ENCODE measurements around the gene GSTM1. TPM values are rescaled to one million over a fixed set of nuclear protein-coding genes. Genes with fewer than 3 reads are reported as not detected.
A peak's percentile ranks its signal among the peaks of the same experiment; 100 is the strongest.

Gene GSTM1
- total and polyA plus RNA-seq, 11 donors: 0.10 to 60.0 (median 26.8) TPM; not detected in 4

DNA sequence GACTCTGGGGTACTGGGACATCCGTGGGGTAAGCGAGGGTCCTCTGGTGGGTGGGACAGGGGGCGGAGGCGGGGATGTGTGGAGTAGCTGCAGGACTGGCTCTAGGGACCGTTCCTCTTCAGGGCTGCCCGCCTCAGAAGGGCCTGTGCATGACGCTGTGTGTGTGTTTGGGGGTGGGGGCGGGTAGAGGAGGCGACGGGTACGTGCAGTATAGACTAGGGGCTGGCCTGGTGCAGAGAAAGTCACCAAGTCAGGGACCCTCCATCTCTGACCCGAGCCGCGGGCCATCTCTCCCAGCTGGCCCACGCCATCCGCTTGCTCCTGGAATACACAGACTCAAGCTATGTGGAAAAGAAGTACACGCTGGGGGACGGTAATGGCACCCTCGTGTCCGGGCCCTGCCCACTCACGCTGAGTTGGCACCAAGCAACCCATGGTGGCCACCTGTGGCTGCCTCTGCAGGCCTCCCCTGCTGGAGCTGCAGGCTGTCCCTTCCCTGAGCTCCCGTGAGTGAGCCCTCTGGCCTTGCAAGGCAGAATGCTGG lies 24.8 kb downstream of the GSTM1 start:
- WGBS, 4 donors: 60 to 88% (median 65%) methylated on average over 15 to 22 of the region's 22 CpGs
- peaks cover 0 to 7% (median 0%) of the 10 kb centered on the region in 9 donors for H3K27me3 ChIP-seq
- intact Hi-C loops (cut with DNase I): no loop called here
- H3K9me3 ChIP-seq: peaks cover 0 to 19% (median 3%) of the 10 kb centered on the region in 12 donors
- ATAC-seq (peak in 3 of 4 donors; percentile 13 to 36 (median 28)), DNase-seq (no peak)
- peaks cover 0 to 8% (median 0%) of the 10 kb centered on the region in 12 donors for H3K4me1 ChIP-seq
- no peaks in the 10 kb centered on the region for H3K36me3 ChIP-seq
- no peak overlapping the region for H3K27ac ChIP-seq
- TF ChIP-seq, protein P1, sequence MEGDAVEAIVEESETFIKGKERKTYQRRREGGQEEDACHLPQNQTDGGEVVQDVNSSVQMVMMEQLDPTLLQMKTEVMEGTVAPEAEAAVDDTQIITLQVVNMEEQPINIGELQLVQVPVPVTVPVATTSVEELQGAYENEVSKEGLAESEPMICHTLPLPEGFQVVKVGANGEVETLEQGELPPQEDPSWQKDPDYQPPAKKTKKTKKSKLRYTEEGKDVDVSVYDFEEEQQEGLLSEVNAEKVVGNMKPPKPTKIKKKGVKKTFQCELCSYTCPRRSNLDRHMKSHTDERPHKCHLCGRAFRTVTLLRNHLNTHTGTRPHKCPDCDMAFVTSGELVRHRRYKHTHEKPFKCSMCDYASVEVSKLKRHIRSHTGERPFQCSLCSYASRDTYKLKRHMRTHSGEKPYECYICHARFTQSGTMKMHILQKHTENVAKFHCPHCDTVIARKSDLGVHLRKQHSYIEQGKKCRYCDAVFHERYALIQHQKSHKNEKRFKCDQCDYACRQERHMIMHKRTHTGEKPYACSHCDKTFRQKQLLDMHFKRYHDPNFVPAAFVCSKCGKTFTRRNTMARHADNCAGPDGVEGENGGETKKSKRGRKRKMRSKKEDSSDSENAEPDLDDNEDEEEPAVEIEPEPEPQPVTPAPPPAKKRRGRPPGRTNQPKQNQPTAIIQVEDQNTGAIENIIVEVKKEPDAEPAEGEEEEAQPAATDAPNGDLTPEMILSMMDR (IDR thresholded peaks at IDR 0.05): no peak
- TF ChIP-seq POLR2A (IDR thresholded peaks at IDR 0.05): no peak
- peak overlapping the region in 10 of 12 donors; percentile 24 to 56 (median 48) for H3K4me3 ChIP-seq

DNA sequence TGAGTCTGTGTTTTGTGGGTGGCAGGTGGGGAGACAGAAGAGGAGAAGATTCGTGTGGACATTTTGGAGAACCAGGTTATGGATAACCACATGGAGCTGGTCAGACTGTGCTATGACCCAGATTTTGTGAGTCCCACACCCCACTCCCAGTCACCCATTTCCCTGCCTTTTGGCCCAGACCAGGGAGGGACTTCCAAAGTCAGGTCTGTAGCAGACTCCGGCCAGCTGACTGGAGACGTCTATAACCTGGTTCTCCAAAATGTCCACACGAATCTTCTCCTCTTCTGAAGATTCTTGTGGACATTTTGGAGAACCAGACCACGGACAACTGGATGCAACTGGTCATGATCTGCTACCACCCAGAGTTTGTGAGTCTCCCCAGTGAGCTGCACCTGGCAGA lies 26.0 kb downstream of the GSTM1 start:
- Histone ChIP-seq H3K9me3 (peaks cover 0 to 12% (median 3%) of the 10 kb centered on the region in 12 donors), H3K4me1 (peaks cover 0 to 8% (median 0%) of the 10 kb centered on the region in 12 donors), H3K36me3 (no peaks in the 10 kb centered on the region), H3K4me3 (no peak overlapping the region), H3K27ac (no peak overlapping the region), H3K27me3 (peaks cover 0 to 7% (median 0%) of the 10 kb centered on the region in 9 donors)
- TF ChIP-seq POLR2A (IDR thresholded peaks at IDR 0.05): no peak
- TF ChIP-seq, protein P1 (IDR thresholded peaks at IDR 0.05): no peak
- ATAC-seq (no peak), DNase-seq (no peak)
- intact Hi-C loops (cut with DNase I): no loop called here
- WGBS, 4 donors: 83 to 97% (median 87%) methylated on average over 4 to 5 of the region's 5 CpGs

DNA sequence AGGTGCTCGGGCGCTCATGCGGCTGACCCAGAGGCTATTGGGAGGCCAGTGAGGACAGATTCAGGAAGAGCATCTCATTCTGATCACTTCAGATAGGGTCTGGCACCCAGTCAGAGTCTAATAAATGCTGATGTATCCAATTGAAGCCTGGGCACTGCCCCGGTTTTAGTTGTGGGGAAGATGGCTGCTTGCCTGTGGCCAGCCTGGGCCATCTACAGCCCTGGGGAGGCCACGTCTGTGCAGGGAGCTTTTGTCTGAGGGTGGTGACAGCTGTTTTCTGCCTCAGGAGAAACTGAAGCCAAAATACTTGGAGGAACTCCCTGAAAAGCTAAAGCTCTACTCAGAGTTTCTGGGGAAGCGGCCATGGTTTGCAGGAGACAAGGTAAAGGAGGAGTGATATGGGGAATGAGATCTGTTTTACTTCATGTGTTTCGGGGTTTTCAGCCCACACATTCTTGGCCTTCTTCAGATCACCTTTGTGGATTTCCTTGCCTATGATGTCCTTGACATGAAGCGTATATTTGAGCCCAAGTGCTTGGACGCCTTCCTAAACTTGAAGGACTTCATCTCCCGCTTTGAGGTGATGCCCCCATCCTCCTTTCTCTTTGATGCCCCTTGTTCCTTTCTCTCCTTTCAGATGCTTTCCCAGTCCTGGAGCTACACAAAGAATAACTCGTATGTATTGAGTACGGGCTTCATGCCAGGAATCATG lies 27.2 kb downstream of the GSTM1 start:
- Histone ChIP-seq H3K27me3 (peaks cover 0 to 7% (median 0%) of the 10 kb centered on the region in 9 donors), H3K9me3 (peaks cover 0 to under 1% (median 0%) of the 10 kb centered on the region in 12 donors), H3K27ac (no peak overlapping the region), H3K36me3 (no peaks in the 10 kb centered on the region), H3K4me3 (no peak overlapping the region), H3K4me1 (peaks cover 0 to 8% (median 0%) of the 10 kb centered on the region in 12 donors)
- intact Hi-C loops (cut with DNase I): loop anchor here in 3 of 10 donors (5.0 kb wide), 1 partner anchor 57 kb away; no protein-coding TSS in a partner anchor
- ATAC-seq (no peak), DNase-seq (no peak)
- no peak for TF ChIP-seq POLR2A (IDR thresholded peaks at IDR 0.05)
- TF ChIP-seq, protein P1 (IDR thresholded peaks at IDR 0.05): no peak
- 86 to 92% (median 88%) methylated on average over 12 of the region's 12 CpGs for WGBS, 4 donors

DNA sequence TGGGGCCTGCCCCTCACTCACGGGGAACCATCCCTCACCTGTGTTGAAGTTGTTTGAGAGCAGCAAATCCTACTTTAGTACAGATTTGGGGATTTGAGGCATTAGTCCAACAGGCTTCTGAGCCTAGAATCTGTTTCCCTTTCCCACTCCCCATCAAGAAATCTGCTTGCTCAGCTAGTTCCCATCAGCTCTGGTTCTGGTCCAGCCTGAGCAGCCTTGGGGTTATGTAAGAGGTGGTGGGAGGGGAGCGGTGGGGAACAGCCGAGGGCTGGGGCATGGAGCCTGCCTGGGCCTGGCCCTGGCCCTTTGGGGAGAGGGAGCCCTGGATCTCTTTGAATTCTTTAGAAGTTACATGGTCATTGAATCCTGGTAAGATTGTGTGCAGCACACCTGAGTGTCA lies 28.5 kb downstream of the GSTM1 start:
- peaks cover 0 to 8% (median 0%) of the 10 kb centered on the region in 12 donors for H3K4me1 ChIP-seq
- TF ChIP-seq, protein P1 (IDR thresholded peaks at IDR 0.05): no peak
- no peak for TF ChIP-seq POLR2A (IDR thresholded peaks at IDR 0.05)
- 91 to 92% (median 91%) methylated on average over 3 of the region's 3 CpGs for WGBS, 4 donors
- no peak overlapping the region for H3K4me3 ChIP-seq
- ATAC-seq: no peak
- H3K27me3 ChIP-seq: peaks cover 0 to 7% (median 0%) of the 10 kb centered on the region in 9 donors
- no peaks in the 10 kb centered on the region for H3K9me3 ChIP-seq
- intact Hi-C loops (cut with DNase I): loop anchor here in 4 of 10 donors (2.0 to 5.0 kb wide), 2 partner anchors 56 to 57 kb away; no protein-coding TSS in a partner anchor
- H3K36me3 ChIP-seq: no peaks in the 10 kb centered on the region
- no peak for DNase-seq
- H3K27ac ChIP-seq: peak overlapping the region in 1 of 12 donors; percentile 19
